Activated T-cell treated with anti-CD3 and anti-CD28 coated beads, Interleukin-2, amount 50 U/mL, for 72 hours (primary cell): ENCODE measurements around the gene BBC3. TPM values are rescaled to one million over a fixed set of nuclear protein-coding genes. Genes with fewer than 3 reads are reported as not detected.
"Not testable (repeated sequence)": the region's sequence is repeated elsewhere in the genome, so short reads cannot be mapped to it uniquely, and the experiment has no call there.

Experiments
- ATAC-seq, 2 donors: fragments of 150-1000 bp; cut with Tn5 transposase; replicated peaks in 1 of 2; 2 replicates each; pipeline ENCODE4 v1.10.0; 2021; ENCODE audit warnings: moderate library complexity in 2 of 2, mild to moderate bottlenecking in 1 of 2
- DNase-seq, 2 donors: peaks; one replicate each; pipeline ENCODE4 v3.0.0; 2021 to 2022; ENCODE audit warnings: mixed read lengths in 1 of 2
- H3K27ac Mint-ChIP-seq: one replicate; pipeline ENCODE4 v1.8.0; 2022; ENCODE audit warnings: mild to moderate bottlenecking, moderate library complexity, mixed read lengths
- H3K27me3 Mint-ChIP-seq: one replicate; pipeline ENCODE4 v1.8.0; 2022; ENCODE audit warnings: low read depth, mixed read lengths
- H3K36me3 Mint-ChIP-seq, 2 donors: one replicate each; pipeline ENCODE4 v1.8.0; 2022; ENCODE audit warnings: mixed read lengths in 2 of 2, mild to moderate bottlenecking in 1 of 2; ENCODE audit not compliant: insufficient read depth in 2 of 2
- H3K4me1 Mint-ChIP-seq: one replicate; pipeline ENCODE4 v1.8.0; 2022; ENCODE audit warnings: low read depth, mixed read lengths
- H3K4me3 Mint-ChIP-seq, 2 donors: one replicate each; pipeline ENCODE4 v1.8.0; 2022; ENCODE audit warnings: mild to moderate bottlenecking in 2 of 2, mixed read lengths in 2 of 2, moderate library complexity in 2 of 2
- H3K9me3 Mint-ChIP-seq, 2 donors: one replicate each; pipeline ENCODE4 v1.8.0; 2022; ENCODE audit warnings: mixed read lengths in 2 of 2
- total RNA-seq, 2 donors: library from RNA; stranded (reverse); gene quantifications; one replicate each; pipeline ENCODE4 v1.2.3, GENCODE V29; 2022

The BBC3 gene
- total RNA-seq, 2 donors from 2014 or later: 41.4 to 59.2 TPM

DNA sequence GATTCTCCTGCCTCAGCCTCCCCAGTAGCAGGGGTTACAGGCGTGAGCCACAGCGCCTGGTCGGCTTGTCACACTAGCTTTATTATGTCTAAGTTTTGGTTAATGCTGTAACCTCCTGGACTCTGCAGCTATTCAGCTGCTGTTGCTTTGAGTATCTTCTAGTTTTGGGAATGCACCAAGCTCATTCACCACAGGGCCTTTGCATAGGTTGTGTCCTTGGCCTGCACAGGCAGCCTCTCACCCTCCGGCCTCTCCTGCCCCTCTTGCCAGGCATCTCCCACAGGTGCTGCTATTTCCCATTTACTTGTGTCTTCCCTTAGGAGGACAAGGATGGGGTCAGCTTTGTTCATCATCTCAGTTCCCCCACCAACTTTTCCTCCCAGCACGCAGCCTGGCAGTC, 23.0 kb upstream of the BBC3 start:
- H3K36me3 Mint-ChIP-seq: peaks cover 4 to 7% of the 10 kb centered on the region in 2 donors
- no peak for ATAC-seq
- peaks cover 32% of the 10 kb centered on the region for H3K4me1 Mint-ChIP-seq
- no peak overlapping the region for H3K27ac Mint-ChIP-seq
- no peaks in the 10 kb centered on the region for H3K9me3 Mint-ChIP-seq
- no peak for DNase-seq
- H3K4me3 Mint-ChIP-seq: no peak overlapping the region
- H3K27me3 Mint-ChIP-seq: no peaks in the 10 kb centered on the region

DNA sequence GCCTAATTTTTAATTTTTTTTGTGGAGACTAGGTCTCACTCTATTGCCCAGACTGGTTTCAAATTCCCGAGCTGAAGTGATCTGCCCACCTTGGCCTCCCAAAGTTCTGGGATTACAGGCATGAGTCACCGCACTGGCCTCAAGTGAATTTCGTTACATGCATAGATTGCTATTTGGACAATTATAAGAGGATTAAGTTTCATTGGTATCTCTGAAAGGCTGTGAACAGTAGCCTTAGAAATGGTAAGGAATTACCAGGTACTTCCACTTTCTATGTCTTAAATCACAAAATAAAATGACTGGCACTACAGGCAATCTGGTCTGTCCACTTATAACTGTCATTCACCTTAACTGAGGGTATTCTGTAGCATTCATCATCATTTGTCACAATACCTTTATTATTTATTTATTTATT, 22.5 kb upstream of the BBC3 start:
- ATAC-seq (no peak), DNase-seq (no peak)
- Mint-ChIP-seq H3K4me3 (no peak overlapping the region), H3K9me3 (no peaks in the 10 kb centered on the region), H3K27me3 (no peaks in the 10 kb centered on the region), H3K36me3 (peaks cover 2 to 4% of the 10 kb centered on the region in 2 donors), H3K27ac (no peak overlapping the region), H3K4me1 (peaks cover 27% of the 10 kb centered on the region)

DNA sequence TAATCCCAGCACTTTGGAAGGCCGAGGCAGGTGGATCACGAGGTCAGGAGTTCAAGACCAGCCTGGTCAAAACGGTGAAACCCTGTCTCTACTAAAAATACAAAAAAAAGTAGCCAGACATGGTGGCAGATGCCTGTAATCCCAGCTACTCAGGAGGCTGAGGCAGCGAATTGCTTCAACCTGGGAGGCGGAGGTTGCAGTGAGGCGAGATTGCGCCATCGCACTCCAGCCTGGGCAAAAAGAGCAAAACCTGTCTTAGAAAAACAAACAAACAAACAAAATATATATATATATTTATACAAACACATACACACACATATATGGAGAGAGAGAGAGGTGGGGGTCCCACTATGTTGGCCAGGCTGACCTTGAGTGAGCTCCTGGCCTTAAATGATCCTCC, 22.0 kb upstream of the BBC3 start:
- not testable (repeated sequence) for H3K27ac Mint-ChIP-seq, DNase-seq, ATAC-seq, H3K36me3 Mint-ChIP-seq, H3K27me3 Mint-ChIP-seq, H3K4me3 Mint-ChIP-seq, H3K9me3 Mint-ChIP-seq
- peaks cover 22% of the 10 kb centered on the region for H3K4me1 Mint-ChIP-seq

DNA sequence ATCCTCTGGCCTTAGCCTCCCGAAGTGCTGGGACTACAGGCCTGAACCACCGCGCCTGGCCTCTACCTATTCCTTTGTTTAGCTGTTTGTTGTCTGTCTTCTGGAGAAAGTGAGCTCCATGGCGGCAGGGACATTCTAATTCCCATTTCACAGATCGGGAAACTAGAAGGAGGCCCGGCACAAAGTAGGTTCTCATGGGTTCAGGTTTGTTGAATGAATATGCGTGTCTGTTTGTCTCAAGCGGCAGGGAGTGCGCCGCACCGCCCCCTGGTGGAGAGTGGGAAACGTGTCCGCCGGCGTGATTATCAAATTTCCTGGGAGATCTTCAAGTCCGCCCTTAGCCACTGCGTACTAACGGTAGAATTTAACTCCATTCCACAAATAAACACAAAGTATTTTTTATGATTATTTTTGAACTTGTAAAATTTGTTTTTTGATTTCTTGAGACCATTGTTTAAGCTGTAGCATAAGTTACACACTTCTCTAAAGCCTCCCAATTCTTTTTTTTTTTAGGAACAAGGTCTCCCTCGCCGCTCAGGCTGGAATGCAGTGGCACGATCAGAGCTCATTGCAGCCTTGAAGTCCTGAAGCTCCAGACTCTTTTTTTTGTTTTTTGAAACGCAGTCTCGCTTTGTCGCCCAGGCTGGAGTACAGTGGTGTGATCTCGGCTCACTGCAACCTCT, 16.4 kb upstream of the BBC3 start:
- Mint-ChIP-seq H3K4me3 (peak overlapping the region in 1 of 2 donors; percentile 11), H3K27ac (no peak overlapping the region), H3K9me3 (no peaks in the 10 kb centered on the region), H3K27me3 (no peaks in the 10 kb centered on the region), H3K4me1 (peaks cover 13% of the 10 kb centered on the region), H3K36me3 (peaks cover 7 to 8% of the 10 kb centered on the region in 2 donors)
- no peak for ATAC-seq
- DNase-seq: peak; percentile 79 to 89

DNA sequence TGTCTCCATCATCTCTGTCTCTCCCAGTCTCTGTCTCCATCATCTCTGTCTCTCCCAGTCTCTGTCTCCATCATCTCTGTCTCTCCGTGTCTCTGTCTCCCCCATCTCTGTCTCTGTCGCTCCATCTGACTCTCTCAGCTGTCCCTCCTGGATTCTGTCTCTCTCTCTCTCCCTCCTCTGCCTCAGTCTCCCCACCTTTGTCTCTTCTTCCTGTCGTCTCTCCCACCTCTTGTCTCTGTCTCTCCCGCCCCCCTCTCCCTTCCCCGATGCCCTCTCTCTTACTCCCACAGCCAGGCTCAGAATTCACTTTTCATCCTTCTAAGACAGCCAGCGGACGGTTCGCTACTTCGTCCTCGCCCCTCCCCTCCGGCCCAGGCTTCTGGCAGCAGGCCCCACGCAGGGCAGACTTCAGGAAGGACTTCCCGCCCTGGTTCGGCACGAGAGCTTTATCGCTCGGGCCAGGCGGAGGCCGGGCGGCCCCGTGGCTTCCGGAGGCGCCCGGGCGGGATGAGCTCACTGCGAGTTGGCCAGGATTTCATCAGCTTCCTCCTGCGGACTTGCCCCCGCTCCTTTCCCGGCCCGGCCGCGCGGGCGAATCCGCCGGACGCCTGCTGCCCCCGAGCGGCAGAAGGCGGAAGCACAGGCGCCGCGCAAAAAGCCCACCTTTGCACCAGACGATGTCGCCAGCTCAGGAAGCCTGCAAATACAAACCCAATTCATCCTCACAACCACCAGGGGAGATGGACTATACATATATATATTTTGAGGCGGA, 13.0 kb upstream of the BBC3 start:
- peaks cover 22% of the 10 kb centered on the region for H3K4me1 Mint-ChIP-seq
- H3K36me3 Mint-ChIP-seq: peaks cover 9% of the 10 kb centered on the region in 2 donors
- ATAC-seq: peak; percentile 78 to 79
- H3K27me3 Mint-ChIP-seq: peaks cover 3% of the 10 kb centered on the region
- peak overlapping the region in 1 of 2 donors; percentile 93 for H3K4me3 Mint-ChIP-seq
- H3K27ac Mint-ChIP-seq: peak overlapping the region; percentile 96
- DNase-seq: peak; percentile 96 to 98
- no peaks in the 10 kb centered on the region for H3K9me3 Mint-ChIP-seq

DNA sequence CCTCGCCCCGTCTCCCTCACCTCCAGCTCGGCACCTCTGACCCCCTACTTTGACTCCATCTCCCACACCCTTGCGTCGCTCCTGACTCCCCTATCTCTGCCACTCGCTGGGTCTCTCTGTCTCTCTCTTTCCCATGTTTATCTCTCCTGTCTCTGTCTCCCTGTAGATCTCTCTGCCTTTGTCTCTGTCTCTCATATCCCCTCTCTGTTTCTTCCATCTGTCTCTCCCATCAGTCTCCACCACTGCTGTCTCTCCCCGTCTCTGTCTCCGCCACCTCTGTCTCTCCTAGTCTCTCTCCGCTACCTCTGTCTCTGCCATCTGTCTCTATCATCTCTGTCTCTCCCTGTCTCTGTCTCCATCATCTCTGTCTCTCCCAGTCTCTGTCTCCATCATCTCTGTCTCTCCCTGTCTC, 12.4 kb upstream of the BBC3 start:
- Mint-ChIP-seq H3K36me3 (peaks cover 10% of the 10 kb centered on the region in 2 donors), H3K9me3 (no peaks in the 10 kb centered on the region), H3K27me3 (peaks cover 6% of the 10 kb centered on the region), H3K4me3 (peak overlapping the region in 1 of 2 donors; percentile 93), H3K4me1 (peaks cover 24% of the 10 kb centered on the region), H3K27ac (peak overlapping the region; percentile 96)
- DNase-seq (no peak), ATAC-seq (peak; percentile 25 to 29)

DNA sequence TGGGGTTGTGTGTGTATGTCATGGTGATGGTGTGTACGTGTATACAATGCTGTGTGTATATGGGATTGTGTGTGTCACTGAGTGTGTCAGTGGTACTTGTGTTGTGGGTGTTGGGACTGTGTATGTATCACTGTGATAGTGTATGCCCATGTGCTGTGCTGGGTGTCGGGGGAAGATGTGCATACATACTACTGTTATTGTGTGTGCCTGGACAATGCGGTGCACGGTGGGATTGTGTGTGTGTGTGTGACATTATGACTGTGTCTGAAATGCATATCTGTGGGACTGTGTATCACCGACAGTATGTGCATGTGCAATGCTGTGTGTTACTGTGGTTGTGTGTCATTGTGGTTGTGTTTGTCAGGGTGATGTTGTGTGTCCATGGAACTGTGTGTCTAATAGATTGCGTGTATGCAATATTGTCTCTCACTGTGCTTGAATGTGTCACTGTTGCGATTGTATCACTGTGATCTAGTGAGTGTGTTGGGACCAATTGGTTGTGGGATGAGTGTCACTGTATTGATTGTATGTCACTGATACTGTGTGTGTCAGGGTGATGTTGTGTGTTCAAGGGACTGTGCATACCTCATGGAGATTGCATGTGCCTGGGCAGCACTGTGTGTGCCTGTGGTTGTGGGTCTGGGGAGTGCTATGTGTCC, 11.0 kb upstream of the BBC3 start:
- ATAC-seq: no peak
- Mint-ChIP-seq H3K27me3 (peaks cover 6% of the 10 kb centered on the region), H3K36me3 (peaks cover 10% of the 10 kb centered on the region in 2 donors), H3K4me3 (no peak overlapping the region), H3K4me1 (peaks cover 16% of the 10 kb centered on the region), H3K27ac (no peak overlapping the region), H3K9me3 (no peaks in the 10 kb centered on the region)
- DNase-seq: no peak

DNA sequence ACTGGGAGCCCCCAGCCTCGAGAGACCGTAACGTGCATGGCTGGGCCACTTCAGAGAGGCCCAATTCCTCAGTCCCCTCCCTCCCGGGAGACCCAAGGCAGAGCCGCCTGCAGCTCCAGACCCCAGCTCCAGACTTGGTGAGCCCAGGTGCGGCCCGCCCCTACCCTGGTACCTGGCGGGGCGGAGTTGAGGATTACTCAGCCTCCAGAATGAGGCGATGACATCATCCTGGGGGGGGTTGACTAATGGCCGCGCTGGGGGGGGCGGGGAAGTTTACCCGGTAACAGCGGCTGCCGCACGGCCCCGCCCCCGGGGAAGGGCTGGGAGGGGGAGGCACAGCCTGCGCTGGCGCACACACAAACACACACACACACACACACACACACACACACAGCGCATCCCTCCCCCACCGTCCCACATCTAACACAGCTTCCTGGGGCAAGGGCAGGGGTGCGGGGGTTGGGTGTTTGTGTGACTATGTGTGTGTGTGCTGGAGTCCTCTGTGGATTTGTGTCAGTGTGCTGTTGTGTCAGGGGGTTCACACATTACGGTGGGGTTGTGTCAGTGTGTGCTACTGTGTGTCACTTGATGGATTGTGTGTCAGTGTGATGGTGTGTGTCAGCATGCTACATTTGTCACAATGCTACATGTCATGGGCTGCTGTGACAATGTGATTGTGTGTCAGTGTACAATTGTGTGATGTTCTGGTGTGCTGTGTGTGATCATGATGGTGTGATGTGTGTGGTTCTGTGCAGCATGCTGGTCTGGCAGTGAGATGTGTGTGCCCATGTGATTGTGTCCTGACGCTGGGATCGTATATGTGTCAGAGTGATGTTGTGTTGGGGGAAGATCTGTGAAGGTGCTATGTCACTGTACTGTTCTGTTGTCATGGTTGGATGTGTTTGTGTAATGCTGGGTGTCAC, 10.3 kb upstream of the BBC3 start:
- Mint-ChIP-seq H3K27ac (no peak overlapping the region), H3K9me3 (no peaks in the 10 kb centered on the region), H3K36me3 (peaks cover 10% of the 10 kb centered on the region in 2 donors), H3K4me1 (peaks cover 16% of the 10 kb centered on the region), H3K4me3 (peak overlapping the region in 1 of 2 donors; percentile 46), H3K27me3 (peaks cover 6% of the 10 kb centered on the region)
- DNase-seq: peak; percentile 89 to 90
- peak; percentile 41 to 49 for ATAC-seq

DNA sequence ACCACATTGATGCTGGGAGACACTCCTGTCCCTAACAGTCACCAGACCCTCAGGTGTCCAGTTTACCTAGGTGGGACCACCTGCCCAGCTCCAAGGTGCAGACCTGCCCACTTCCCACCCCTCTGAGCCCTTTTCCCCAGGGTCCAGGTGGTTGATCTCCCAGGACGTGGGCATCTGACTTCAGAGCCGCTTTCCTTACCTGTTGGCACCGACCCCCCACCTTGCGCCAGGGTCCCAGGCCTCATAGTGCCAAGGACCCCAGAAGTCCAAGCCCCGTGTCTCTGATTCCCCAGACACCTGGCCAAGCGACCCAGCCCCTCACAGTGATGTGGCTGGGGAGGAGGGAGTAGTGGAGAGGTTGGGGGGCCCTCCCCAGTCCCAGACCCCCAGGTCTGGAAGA, 9.6 kb upstream of the BBC3 start:
- no peak for ATAC-seq
- DNase-seq: no peak
- Mint-ChIP-seq H3K27ac (no peak overlapping the region), H3K4me3 (peak overlapping the region in 1 of 2 donors; percentile 46), H3K4me1 (peaks cover 16% of the 10 kb centered on the region), H3K36me3 (peaks cover 10% of the 10 kb centered on the region in 2 donors), H3K27me3 (peaks cover 6% of the 10 kb centered on the region), H3K9me3 (no peaks in the 10 kb centered on the region)

DNA sequence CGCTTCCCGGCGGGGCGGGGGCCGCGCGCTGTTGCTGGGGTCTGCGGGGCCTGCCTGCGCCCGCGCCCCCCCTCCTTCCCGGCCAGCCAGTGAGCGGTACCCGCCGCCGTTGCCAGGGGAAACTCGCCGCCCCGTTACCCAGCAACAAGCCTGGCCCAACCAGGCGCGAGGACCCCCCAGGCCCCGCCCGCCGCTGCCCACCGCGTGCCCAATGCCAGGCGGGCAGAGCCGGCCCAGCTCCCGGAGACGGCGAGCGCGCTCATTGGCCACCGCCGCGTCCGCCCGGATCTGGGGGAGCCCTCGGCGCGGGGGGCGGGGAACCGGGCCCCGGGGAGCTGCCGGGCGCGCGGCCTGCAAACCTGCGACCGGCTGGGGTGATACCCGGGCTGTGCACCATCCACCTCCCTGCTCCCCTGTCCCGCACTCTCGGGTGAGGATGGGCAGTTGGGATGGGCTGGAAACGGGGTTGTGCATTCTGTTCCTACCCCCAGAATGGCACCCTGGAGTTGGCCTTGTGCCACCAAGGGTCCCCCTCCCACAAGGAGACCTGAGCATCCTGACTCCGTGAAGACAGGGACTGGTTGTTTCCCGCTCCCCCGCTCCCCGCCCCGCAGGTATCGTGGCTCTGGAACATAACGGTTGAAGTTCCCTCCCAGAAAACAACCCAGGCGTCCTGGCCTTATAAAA, 8.8 kb upstream of the BBC3 start:
- Mint-ChIP-seq H3K27ac (no peak overlapping the region), H3K36me3 (peaks cover 10% of the 10 kb centered on the region in 2 donors), H3K4me1 (peaks cover 16% of the 10 kb centered on the region), H3K9me3 (no peaks in the 10 kb centered on the region), H3K27me3 (peaks cover 6% of the 10 kb centered on the region), H3K4me3 (peak overlapping the region in 1 of 2 donors; percentile 46)
- ATAC-seq: peak; percentile 6 to 11
- peak; percentile 66 to 68 for DNase-seq

DNA sequence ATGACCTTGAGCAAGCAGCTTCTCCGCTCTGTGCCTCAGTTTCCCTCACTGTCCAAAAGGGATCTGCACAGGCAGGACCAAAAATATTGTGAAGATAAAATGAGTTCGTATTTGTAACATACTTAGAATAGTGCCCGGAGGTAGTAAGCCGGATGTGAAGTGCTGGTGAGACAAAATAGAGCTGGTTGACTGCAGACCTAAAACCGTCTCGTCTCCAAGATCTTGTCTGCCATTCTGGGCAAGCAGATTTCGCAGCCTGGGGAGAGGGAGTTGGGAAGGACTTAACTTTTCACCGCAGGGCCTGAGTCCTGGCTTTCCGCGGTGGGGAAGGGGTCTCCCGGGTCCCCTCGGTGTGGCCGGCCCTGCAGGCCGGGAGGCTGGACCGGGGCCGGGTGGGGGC, 8.2 kb upstream of the BBC3 start:
- no peak for DNase-seq
- no peak overlapping the region for H3K27ac Mint-ChIP-seq
- H3K9me3 Mint-ChIP-seq: no peaks in the 10 kb centered on the region
- no peak for ATAC-seq
- peaks cover 16% of the 10 kb centered on the region for H3K4me1 Mint-ChIP-seq
- H3K27me3 Mint-ChIP-seq: peaks cover 6% of the 10 kb centered on the region
- H3K4me3 Mint-ChIP-seq: peak overlapping the region; percentile 71 to 75
- peaks cover 10% of the 10 kb centered on the region in 2 donors for H3K36me3 Mint-ChIP-seq

DNA sequence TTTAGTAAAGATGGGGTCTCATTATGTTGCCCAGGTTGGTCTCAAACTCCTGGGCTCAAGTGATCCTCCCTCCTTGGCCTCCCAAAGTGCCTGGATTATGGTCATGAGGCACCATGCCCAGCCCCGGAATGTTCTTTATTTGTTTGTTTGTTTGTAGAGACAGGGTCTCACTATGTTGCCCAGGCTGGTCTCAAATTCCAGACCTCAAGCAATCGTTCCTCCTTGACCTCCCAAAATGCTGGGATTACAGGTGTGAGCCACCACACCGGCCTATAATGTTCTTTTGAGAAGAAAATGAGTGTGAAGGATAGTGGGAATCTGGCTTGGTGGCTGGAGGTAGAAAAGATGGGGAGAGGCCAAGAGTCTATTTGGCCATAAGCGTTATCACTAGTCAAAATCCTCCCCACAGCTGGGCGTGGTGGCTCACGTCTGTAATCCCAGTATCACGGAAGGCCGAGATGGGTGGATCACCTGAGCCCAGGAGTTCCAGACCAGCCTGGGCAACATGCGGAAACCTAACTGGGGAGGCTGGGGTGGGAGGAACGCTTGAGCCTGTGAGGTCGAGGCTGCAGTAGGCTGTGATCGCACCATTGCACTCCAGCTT, 5.2 kb upstream of the BBC3 start:
- Mint-ChIP-seq H3K27ac (no peak overlapping the region), H3K9me3 (no peaks in the 10 kb centered on the region), H3K36me3 (peaks cover 6 to 8% of the 10 kb centered on the region in 2 donors), H3K4me1 (peaks cover 35% of the 10 kb centered on the region), H3K4me3 (no peak overlapping the region), H3K27me3 (peaks cover 6% of the 10 kb centered on the region)
- no peak for DNase-seq
- no peak for ATAC-seq
